Measurements from ENCODE around the gene RP2.
A peak's percentile ranks its signal among the peaks of the same experiment; 100 is the strongest.

The RP2 gene

GRCh38 chrX:46866726-46867125 lies 29.9 kb downstream of the RP2 start:
- TF ChIP-seq GATA3 (IDR thresholded peaks at IDR 0.05; ENCODE audit: low read depth, low read length) (no peak), GATA2 (IDR thresholded peaks at IDR 0.05; ENCODE audit: low read depth, low read length) (no peak)

- TF ChIP-seq GATA3 (IDR thresholded peaks at IDR 0.05; ENCODE audit: low read depth, low read length) (no peak), GATA2 (IDR thresholded peaks at IDR 0.05; ENCODE audit: low read depth, low read length) (no peak)
Measured at GRCh38 chrX:46873746-46874145, 36.9 kb downstream of the RP2 start.

- TF ChIP-seq GATA3 (IDR thresholded peaks at IDR 0.05; ENCODE audit: low read depth, low read length) (no peak), GATA2 (IDR thresholded peaks at IDR 0.05; ENCODE audit: low read depth, low read length) (no peak)
Measured at GRCh38 chrX:46876901-46877300, 40.1 kb downstream of the RP2 start.

- TF ChIP-seq GATA3 (IDR thresholded peaks at IDR 0.05; ENCODE audit: low read depth, low read length) (no peak), GATA2 (IDR thresholded peaks at IDR 0.05; ENCODE audit: low read depth, low read length) (no peak)
Measured at GRCh38 chrX:46882266-46882665, 45.4 kb downstream of the RP2 start.

- TF ChIP-seq GATA3 (IDR thresholded peaks at IDR 0.05; ENCODE audit: low read depth, low read length) (no peak), GATA2 (IDR thresholded peaks at IDR 0.05; ENCODE audit: low read depth, low read length) (no peak)
Measured at GRCh38 chrX:46884799-46885198, 48.0 kb downstream of the RP2 start.

- no peak for TF ChIP-seq GATA2 (IDR thresholded peaks at IDR 0.05; ENCODE audit: low read depth, low read length)
- TF ChIP-seq GATA3 (IDR thresholded peaks at IDR 0.05; ENCODE audit: low read depth, low read length), result no peak
Measured at GRCh38 chrX:46898207-46898606, 61.4 kb downstream of the RP2 start.

- TF ChIP-seq GATA2 (IDR thresholded peaks at IDR 0.05; ENCODE audit: low read depth, low read length) (peak; percentile 16; the same call in 1 of the 2 replicates), GATA3 (IDR thresholded peaks at IDR 0.05; ENCODE audit: low read depth, low read length) (no peak)
Measured at GRCh38 chrX:46903458-46904242, 66.8 kb downstream of the RP2 start.

- TF ChIP-seq GATA3 (IDR thresholded peaks at IDR 0.05; ENCODE audit: low read depth, low read length), result no peak
- no peak for TF ChIP-seq GATA2 (IDR thresholded peaks at IDR 0.05; ENCODE audit: low read depth, low read length)
Measured at GRCh38 chrX:46904626-46905025, 67.8 kb downstream of the RP2 start.

- TF ChIP-seq GATA3 (IDR thresholded peaks at IDR 0.05; ENCODE audit: low read depth, low read length) (no peak), GATA2 (IDR thresholded peaks at IDR 0.05; ENCODE audit: low read depth, low read length) (no peak)
Measured at GRCh38 chrX:46910415-46910814, 73.6 kb downstream of the RP2 start.

GRCh38 chrX:46912098-46912602 lies 75.3 kb downstream of the RP2 start, which contains the start of gene JADE3:
Gene JADE3 (plus strand): TSS chrX:46912421. CDS start chrX:46984895, 72,474 bp downstream.
- TF ChIP-seq GATA3 (IDR thresholded peaks at IDR 0.05; ENCODE audit: low read depth, low read length) (no peak), GATA2 (IDR thresholded peaks at IDR 0.05; ENCODE audit: low read depth, low read length) (no peak)

- TF ChIP-seq GATA3 (IDR thresholded peaks at IDR 0.05; ENCODE audit: low read depth, low read length) (no peak), GATA2 (IDR thresholded peaks at IDR 0.05; ENCODE audit: low read depth, low read length) (no peak)
Measured at GRCh38 chrX:46912603-46913491, 76.0 kb downstream of the RP2 start.

GRCh38 chrX:46913667-46914066 lies 76.8 kb downstream of the RP2 start:
- TF ChIP-seq GATA2 (IDR thresholded peaks at IDR 0.05; ENCODE audit: low read depth, low read length) (no peak), GATA3 (IDR thresholded peaks at IDR 0.05; ENCODE audit: low read depth, low read length) (no peak)

- no peak for TF ChIP-seq GATA3 (IDR thresholded peaks at IDR 0.05; ENCODE audit: low read depth, low read length)
- TF ChIP-seq GATA2 (IDR thresholded peaks at IDR 0.05; ENCODE audit: low read depth, low read length), result no peak
Measured at GRCh38 chrX:46916273-46916672, 79.4 kb downstream of the RP2 start.

GRCh38 chrX:46917622-46918021 lies 80.8 kb downstream of the RP2 start:
- TF ChIP-seq GATA2 (IDR thresholded peaks at IDR 0.05; ENCODE audit: low read depth, low read length), result no peak
- no peak for TF ChIP-seq GATA3 (IDR thresholded peaks at IDR 0.05; ENCODE audit: low read depth, low read length)

Data from SH-SY5Y (cell line).